ENCODE data around the gene POLR3H.

DNA sequence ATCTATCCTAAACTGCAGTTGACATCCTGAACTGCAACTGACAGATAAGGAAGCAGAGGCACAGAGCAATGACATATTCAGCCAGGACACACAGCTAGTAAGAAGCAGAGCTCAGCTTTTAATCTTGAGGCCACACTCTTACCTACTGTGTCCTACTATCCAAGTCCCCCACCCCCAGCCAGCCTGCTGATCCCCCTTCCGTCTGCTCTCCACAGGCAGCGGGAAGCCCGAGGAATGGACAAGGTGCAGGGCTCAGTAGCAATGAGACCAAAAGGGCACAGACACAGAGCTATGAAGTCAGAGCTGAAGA, 4.3 kb downstream of the POLR3H start:
- TF ChIP-seq, protein P1, sequence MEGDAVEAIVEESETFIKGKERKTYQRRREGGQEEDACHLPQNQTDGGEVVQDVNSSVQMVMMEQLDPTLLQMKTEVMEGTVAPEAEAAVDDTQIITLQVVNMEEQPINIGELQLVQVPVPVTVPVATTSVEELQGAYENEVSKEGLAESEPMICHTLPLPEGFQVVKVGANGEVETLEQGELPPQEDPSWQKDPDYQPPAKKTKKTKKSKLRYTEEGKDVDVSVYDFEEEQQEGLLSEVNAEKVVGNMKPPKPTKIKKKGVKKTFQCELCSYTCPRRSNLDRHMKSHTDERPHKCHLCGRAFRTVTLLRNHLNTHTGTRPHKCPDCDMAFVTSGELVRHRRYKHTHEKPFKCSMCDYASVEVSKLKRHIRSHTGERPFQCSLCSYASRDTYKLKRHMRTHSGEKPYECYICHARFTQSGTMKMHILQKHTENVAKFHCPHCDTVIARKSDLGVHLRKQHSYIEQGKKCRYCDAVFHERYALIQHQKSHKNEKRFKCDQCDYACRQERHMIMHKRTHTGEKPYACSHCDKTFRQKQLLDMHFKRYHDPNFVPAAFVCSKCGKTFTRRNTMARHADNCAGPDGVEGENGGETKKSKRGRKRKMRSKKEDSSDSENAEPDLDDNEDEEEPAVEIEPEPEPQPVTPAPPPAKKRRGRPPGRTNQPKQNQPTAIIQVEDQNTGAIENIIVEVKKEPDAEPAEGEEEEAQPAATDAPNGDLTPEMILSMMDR (IDR thresholded peaks at IDR 0.05) = no peak
- TF ChIP-seq EZH2 (IDR thresholded peaks at IDR 0.05) = no peak
- no peak for TF ChIP-seq EZH2phosphoT487 (IDR thresholded peaks at IDR 0.05)
